B cell (primary cell): ENCODE results near the gene CEP89. TPM values are rescaled to one million over a fixed set of nuclear protein-coding genes. Genes with fewer than 3 reads are reported as not detected.

ENCODE experiments used
- ATAC-seq: fragments of 200-7000 bp; cut with Tn5 transposase; one replicate; pipeline ENCODE4 v1.10.0; 2021; ENCODE audit warnings: low read depth, mild to moderate bottlenecking, moderate number of reproducible peaks, moderate library complexity
- CTCF ChIA-PET: fragments of 350-600 bp; sonication (Branson Sonifier 250); formaldehyde crosslinking; loops from one replicate; lab custom pipeline; 2021; ENCODE audit warnings: antibody characterized with exemption, inconsistent platforms; lab: Charles Lee
- POLR2A ChIA-PET: fragments of 350-600 bp; sonication (Branson Sonifier 250); formaldehyde crosslinking; loops from one replicate; lab custom pipeline; 2021; ENCODE audit warnings: antibody characterized with exemption; lab: Charles Lee
- DNase-seq: peaks from one replicate; pipeline ENCODE4 v3.0.0; 2013
- H2AFZ ChIP-seq: 2 replicates; pipeline ENCODE4 v1.6.1; 2012; ENCODE audit warnings: mild to moderate bottlenecking, low read depth, low read length; ENCODE audit not compliant: insufficient read depth, poor library complexity, severe bottlenecking
- H3K27ac ChIP-seq, 2 donors: 1 replicate in 1 of 2; 2 replicates in 1 of 2; pipeline ENCODE4 v1.5.1; 2012 to 2013; ENCODE audit warnings: low read length in 2 of 2, mild to moderate bottlenecking in 2 of 2, moderate library complexity in 1 of 2
- H3K27me3 ChIP-seq, 4 experiments: fragments of 200-600 bp in 1 of 4; sonication (generic) in 1 of 4; replicated peaks in 1 of 4; 1 replicate in 2 of 4; 2 replicates in 2 of 4; pipeline versions ENCODE4 v1.6.1 to v1.7.0; 2013 to 2016; ENCODE audit warnings: low read length in 3 of 4, mild to moderate bottlenecking in 2 of 4, mixed read lengths in 1 of 4, moderate library complexity in 1 of 4; ENCODE audit not compliant: insufficient read depth in 4 of 4, control insufficient read depth in 3 of 4; ENCODE audit errors: control extremely low read depth in 1 of 4
- H3K36me3 ChIP-seq, 2 experiments: replicated peaks in 1 of 2; 1 replicate in 1 of 2; 2 replicates in 1 of 2; pipeline versions ENCODE4 v1.6.1 to v1.7.1; 2013; ENCODE audit warnings: low read length in 1 of 2; ENCODE audit not compliant: insufficient read depth in 2 of 2, control insufficient read depth in 1 of 2; ENCODE audit errors: control extremely low read depth in 1 of 2, extremely low read depth in 1 of 2
- H3K4me1 ChIP-seq, 2 donors: fragments of 200-600 bp in 1 of 2; sonication (generic) in 1 of 2; 1 replicate in 1 of 2; 2 replicates in 1 of 2; pipeline versions ENCODE4 v1.5.1 to v1.6.1; 2013 to 2017; ENCODE audit warnings: low read length in 2 of 2; ENCODE audit not compliant: control insufficient read depth in 2 of 2, insufficient read depth in 2 of 2
- H3K4me2 ChIP-seq: replicated peaks from 2 replicates; pipeline ENCODE3; 2012; ENCODE audit warnings: mild to moderate bottlenecking, low read depth, low read length; ENCODE audit not compliant: poor library complexity, severe bottlenecking
- H3K4me3 ChIP-seq, 5 experiments: fragments of 200-600 bp in 1 of 5; sonication (generic) in 1 of 5; 1 replicate in 3 of 5; 2 replicates in 2 of 5; pipeline versions ENCODE4 v1.5.1 to v1.7.0; 2011 to 2016; ENCODE audit warnings: low read length in 4 of 5, mild to moderate bottlenecking in 4 of 5, low read depth in 2 of 5, control low read depth in 1 of 5, moderate library complexity in 1 of 5; ENCODE audit not compliant: insufficient read depth in 1 of 5; ENCODE audit errors: control extremely low read depth in 1 of 5, extremely low read depth in 1 of 5
- H3K79me2 ChIP-seq: fragments of 200-600 bp; sonication (generic); one replicate; pipeline ENCODE4 v1.6.0; 2016; ENCODE audit warnings: low read length; ENCODE audit not compliant: control insufficient read depth, insufficient read depth
- H3K9ac ChIP-seq: fragments of 200-600 bp; sonication (generic); 2 replicates; pipeline ENCODE4 v1.6.1; 2017; ENCODE audit warnings: mild to moderate bottlenecking, low read length, moderate library complexity
- H3K9me3 ChIP-seq, 3 donors: one replicate each; pipeline versions ENCODE4 v1.6.1 to v1.7.1; 2013; ENCODE audit warnings: low read length in 2 of 3; ENCODE audit not compliant: control insufficient read depth in 2 of 3, insufficient read depth in 1 of 3; ENCODE audit errors: control extremely low read depth in 1 of 3
- H4K20me1 ChIP-seq: 2 replicates; pipeline ENCODE4 v1.6.0; 2012; ENCODE audit warnings: mild to moderate bottlenecking, low read length; ENCODE audit not compliant: insufficient read depth, control insufficient read depth, poor library complexity, severe bottlenecking
- H3K27ac Mint-ChIP-seq: one replicate; pipeline ENCODE4 v1.8.0; 2021; ENCODE audit warnings: mixed read lengths
- H3K27me3 Mint-ChIP-seq: one replicate; pipeline ENCODE4 v1.8.0; 2021; ENCODE audit warnings: mixed read lengths
- H3K4me1 Mint-ChIP-seq: one replicate; pipeline ENCODE4 v1.8.0; 2021; ENCODE audit warnings: mixed read lengths
- H3K4me3 Mint-ChIP-seq: one replicate; pipeline ENCODE4 v1.8.0; 2021; ENCODE audit warnings: mixed read lengths
- H3K9me3 Mint-ChIP-seq: one replicate; pipeline ENCODE4 v1.8.0; 2022; ENCODE audit warnings: mixed read lengths; ENCODE audit not compliant: insufficient read depth
- CTCF ChIP-seq: fragments of 200-600 bp; IDR thresholded peaks from one replicate; pipeline ENCODE4 v1.8.0; 2022; ENCODE audit warnings: antibody characterized with exemption, mild to moderate bottlenecking
- EZH2 ChIP-seq: IDR thresholded peaks from 2 replicates; pipeline ENCODE4 v1.6.1; 2012; ENCODE audit warnings: borderline replicate concordance, low read depth, mild to moderate bottlenecking, moderate library complexity, low read length; ENCODE audit not compliant: insufficient read depth, poor library complexity, severe bottlenecking
- WGBS: methylation state at CpG from one replicate; pipeline ENCODE4 v1.1.5; 2013; ENCODE audit warnings: missing lambda C conversion rate; ENCODE audit not compliant: insufficient coverage; 5-methylcytosine and 5-hydroxymethylcytosine counted together
- intact Hi-C: fragments of 100-400 bp; cut with micrococcal nuclease; formaldehyde crosslinking; loops from one replicate; pipeline ENCODE4 v1.10.0; 2022
- polyA plus RNA-seq: library from polyadenylated mRNA; depleted of rRNA; stranded (reverse); fragments of >200 nt; gene quantifications from 2 replicates; pipeline ENCODE4 v1.2.3, GENCODE V29; 2012
- total RNA-seq, 2 donors: library from RNA; stranded (reverse); fragments of 120-200 nt in 1 of 2; gene quantifications; 1 replicate in 1 of 2; 2 replicates in 1 of 2; pipeline versions ENCODE4 v1.2.3 to v1.2.4, GENCODE V29; 2013 to 2022

Gene CEP89
- total and polyA plus RNA-seq, 2 donors (not counting 1 experiment from before 2014, with no cell fraction given) = 10.2 to 38.6 TPM

DNA sequence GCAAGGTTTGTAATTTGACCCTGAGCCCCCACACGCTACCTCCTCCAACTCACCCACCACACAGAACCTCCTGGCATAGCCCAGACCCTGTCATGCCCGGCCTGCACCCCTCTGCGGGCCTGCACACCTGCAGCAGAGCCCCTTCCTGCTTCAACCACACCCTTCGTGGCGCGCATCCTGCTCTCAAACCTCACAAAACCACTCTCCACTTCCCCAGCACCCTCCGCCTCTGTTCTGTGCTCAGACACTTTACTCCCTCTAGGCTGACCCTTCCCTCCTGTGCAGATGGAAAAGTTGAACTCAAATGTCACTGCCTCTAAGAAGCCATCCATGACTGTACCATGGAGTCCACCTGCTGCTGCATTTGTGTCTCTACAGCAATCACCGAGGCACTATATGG, 28.8 kb upstream of the CEP89 start:
- Mint-ChIP-seq H3K4me3 (no peak overlapping the region), H3K27me3 (no peaks in the 10 kb centered on the region), H3K9me3 (no peaks in the 10 kb centered on the region), H3K27ac (no peak overlapping the region), H3K4me1 (peaks cover 4% of the 10 kb centered on the region)
- TF ChIP-seq EZH2 = no peak
- no peak for TF ChIP-seq CTCF
- DNase-seq = no peak
- Histone ChIP-seq H3K4me1 (no peaks in the 10 kb centered on the region), H3K4me2 (no peak overlapping the region), H3K27me3 (no peaks in the 10 kb centered on the region), H3K9me3 (no peaks in the 10 kb centered on the region), H2AFZ (no peak overlapping the region), H3K79me2 (no peaks in the 10 kb centered on the region), H3K36me3 (no peaks in the 10 kb centered on the region), H3K4me3 (no peak overlapping the region), H4K20me1 (no peaks in the 10 kb centered on the region), H3K27ac (no peak overlapping the region), H3K9ac (no peak overlapping the region)
- 41% methylated on average over 7 of the region's 8 CpGs for WGBS
- ATAC-seq = no peak
- CTCF ChIA-PET = no interaction called here
- POLR2A ChIA-PET = no interaction called here
- intact Hi-C loops = no loop called here

DNA sequence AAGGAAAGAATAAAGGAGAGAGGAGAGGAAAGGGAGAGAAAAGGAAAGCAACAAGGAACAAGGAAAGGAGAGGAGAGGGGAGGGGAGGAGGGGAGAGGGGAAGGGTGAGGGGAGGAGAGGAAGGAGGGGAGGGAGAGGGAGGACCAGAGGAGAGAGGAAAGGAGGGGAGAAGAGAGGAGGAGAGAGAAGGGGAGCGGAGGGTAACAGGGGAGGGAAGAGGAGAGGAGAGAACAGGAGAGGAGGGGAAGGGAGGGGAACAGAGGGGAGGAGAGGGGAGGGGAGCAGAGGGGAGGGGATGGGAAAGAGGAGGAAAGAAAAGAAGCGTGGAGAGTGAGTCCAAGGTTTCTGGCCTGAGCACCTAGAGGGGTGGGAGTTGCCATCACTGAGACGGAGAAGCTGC, 27.0 kb upstream of the CEP89 start:
- H3K27me3 Mint-ChIP-seq = no peaks in the 10 kb centered on the region
- Histone ChIP-seq H3K9ac (no peak overlapping the region), H3K27me3 (no peaks in the 10 kb centered on the region), H3K4me1 (no peaks in the 10 kb centered on the region), H3K4me3 (no peak overlapping the region), H4K20me1 (no peaks in the 10 kb centered on the region), H3K79me2 (no peaks in the 10 kb centered on the region), H3K36me3 (no peaks in the 10 kb centered on the region), H2AFZ (no peak overlapping the region), H3K4me2 (no peak overlapping the region), H3K9me3 (no peaks in the 10 kb centered on the region), H3K27ac (no peak overlapping the region)
- ATAC-seq (no peak), DNase-seq (no peak)
- ChIA-PET POLR2A (no interaction called here), CTCF (no interaction called here)
- H3K27ac Mint-ChIP-seq = no peak overlapping the region
- no peaks in the 10 kb centered on the region for H3K9me3 Mint-ChIP-seq
- intact Hi-C loops = no loop called here
- peaks cover 4% of the 10 kb centered on the region for H3K4me1 Mint-ChIP-seq
- TF ChIP-seq CTCF (no peak), EZH2 (no peak)
- 90% methylated on average over 3 of the region's 3 CpGs for WGBS
- no peak overlapping the region for H3K4me3 Mint-ChIP-seq
